Measurements from ENCODE around the gene SRD5A3. TPM values are rescaled to one million over a fixed set of nuclear protein-coding genes. Genes with fewer than 3 reads are reported as not detected.
A peak's percentile ranks its signal among the peaks of the same experiment; 100 is the strongest.

Gene SRD5A3
- total RNA-seq, 1 donor from 2014 or later, result 14.3 TPM

DNA sequence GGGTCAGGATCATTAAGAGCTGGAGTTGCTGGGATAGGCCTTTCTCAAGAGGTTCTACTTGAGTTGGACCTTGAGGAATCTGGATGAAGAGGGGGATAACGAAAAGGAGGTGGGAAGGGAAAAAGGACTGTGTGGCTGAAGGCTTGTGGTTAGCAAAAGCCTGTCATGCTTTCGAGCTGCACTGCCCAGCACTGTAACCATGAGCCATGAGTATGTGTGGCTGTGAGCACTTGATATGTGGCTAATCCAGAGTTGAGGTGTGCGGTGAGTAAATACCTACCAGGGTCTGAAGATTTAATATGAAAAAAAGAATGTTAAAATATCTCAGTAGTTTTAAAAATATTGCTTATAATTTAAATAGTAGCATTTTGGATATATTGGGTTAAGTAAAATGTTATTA, 61.1 kb downstream of the SRD5A3 start:
- Histone ChIP-seq H3K27me3 (ENCODE audit: control insufficient read depth, insufficient read depth, low read length) (no peaks in the 10 kb centered on the region), H3K36me3 (ENCODE audit: control insufficient read depth, insufficient read depth, low read length) (no peaks in the 10 kb centered on the region), H3K4me3 (ENCODE audit: low read depth, low read length) (no peak overlapping the region)
- no peak for DNase-seq (ENCODE audit: low read depth)
- TF ChIP-seq, protein P1, sequence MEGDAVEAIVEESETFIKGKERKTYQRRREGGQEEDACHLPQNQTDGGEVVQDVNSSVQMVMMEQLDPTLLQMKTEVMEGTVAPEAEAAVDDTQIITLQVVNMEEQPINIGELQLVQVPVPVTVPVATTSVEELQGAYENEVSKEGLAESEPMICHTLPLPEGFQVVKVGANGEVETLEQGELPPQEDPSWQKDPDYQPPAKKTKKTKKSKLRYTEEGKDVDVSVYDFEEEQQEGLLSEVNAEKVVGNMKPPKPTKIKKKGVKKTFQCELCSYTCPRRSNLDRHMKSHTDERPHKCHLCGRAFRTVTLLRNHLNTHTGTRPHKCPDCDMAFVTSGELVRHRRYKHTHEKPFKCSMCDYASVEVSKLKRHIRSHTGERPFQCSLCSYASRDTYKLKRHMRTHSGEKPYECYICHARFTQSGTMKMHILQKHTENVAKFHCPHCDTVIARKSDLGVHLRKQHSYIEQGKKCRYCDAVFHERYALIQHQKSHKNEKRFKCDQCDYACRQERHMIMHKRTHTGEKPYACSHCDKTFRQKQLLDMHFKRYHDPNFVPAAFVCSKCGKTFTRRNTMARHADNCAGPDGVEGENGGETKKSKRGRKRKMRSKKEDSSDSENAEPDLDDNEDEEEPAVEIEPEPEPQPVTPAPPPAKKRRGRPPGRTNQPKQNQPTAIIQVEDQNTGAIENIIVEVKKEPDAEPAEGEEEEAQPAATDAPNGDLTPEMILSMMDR (IDR thresholded peaks at IDR 0.05; ENCODE audit: insufficient read depth, low read length, poor library complexity, severe bottlenecking), result no peak

DNA sequence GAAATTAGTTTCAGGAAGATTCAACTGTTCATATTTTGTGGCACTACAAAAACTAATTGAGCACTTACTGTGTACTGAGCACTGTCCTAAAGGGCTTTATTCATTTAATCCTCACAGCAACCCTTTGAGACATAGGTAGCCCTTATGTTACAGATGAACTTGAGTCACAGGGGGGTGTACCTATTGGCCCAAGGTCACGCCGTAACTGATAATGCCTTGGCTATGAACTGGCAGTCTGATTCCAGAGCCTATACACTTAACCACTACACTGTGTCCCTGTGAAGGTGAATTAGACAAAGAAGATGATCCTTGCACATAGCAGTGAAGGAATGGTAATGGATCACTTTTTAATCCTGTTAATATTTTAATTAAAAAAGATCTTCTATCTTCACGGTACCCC, 61.7 kb downstream of the SRD5A3 start:
- Histone ChIP-seq H3K27me3 (ENCODE audit: control insufficient read depth, insufficient read depth, low read length) (no peaks in the 10 kb centered on the region), H3K4me3 (ENCODE audit: low read depth, low read length) (no peak overlapping the region), H3K36me3 (ENCODE audit: control insufficient read depth, insufficient read depth, low read length) (no peaks in the 10 kb centered on the region)
- no peak for DNase-seq (ENCODE audit: low read depth)
- TF ChIP-seq, protein P1 (IDR thresholded peaks at IDR 0.05; ENCODE audit: insufficient read depth, low read length, poor library complexity, severe bottlenecking), result no peak

DNA sequence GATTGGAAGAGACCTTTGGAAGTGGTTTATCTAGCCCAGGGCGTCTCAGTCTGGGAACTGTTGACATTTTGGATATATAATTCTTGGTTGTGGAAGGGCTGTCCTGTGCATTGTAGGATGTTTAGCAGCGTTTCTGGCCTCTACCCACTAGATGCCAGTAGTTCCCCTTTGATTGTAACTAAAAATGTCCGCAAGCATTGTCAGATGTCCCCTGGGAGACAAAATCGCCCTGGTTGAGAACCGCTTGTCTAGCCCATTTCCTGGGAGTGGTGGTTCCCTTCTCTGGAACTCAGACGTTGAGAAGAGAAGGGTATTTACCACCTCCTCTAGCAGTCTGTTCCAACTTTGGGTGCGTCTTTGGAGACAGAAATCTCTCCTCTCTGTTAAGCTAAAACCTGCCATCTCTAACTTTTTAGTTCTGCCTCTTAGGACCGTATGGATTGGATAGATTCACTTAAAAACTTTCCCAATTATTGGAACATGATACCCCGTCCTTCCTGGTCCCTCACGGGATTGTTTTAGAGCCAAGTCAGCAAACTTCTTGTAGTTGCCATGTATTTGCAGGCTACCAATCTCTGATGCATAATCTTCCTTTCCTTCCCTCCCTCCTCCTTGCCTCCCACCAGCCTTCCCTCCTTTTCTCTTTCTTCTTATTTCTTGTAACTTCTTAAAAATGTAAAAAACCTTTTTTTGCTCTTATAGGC, 63.6 kb downstream of the SRD5A3 start:
- TF ChIP-seq, protein P1 (IDR thresholded peaks at IDR 0.05; ENCODE audit: insufficient read depth, low read length, poor library complexity, severe bottlenecking), result peak; percentile 14
- no peak for DNase-seq (ENCODE audit: low read depth)
- H3K27me3 ChIP-seq (ENCODE audit: control insufficient read depth, insufficient read depth, low read length), result no peaks in the 10 kb centered on the region
- H3K36me3 ChIP-seq (ENCODE audit: control insufficient read depth, insufficient read depth, low read length), result no peaks in the 10 kb centered on the region
- H3K4me3 ChIP-seq (ENCODE audit: low read depth, low read length), result no peak overlapping the region

DNA sequence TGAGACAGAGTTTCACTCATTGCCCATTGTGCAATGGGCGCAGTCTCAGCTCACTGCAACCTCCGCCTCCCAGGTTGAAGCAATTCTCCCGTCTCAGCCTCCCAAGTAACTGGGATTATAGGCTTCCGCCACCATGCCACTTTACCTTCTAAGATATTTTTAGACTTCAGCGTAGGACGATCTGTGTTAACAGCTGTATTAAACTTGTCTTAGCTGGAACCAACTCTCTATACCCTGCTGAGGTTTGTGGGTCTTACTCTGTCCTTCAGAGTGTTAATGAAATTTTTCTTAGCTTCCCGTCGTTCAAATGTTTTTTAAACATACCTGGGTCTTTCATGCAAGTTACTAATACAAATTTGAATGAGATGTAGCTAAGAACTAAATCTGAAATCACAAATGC, 64.4 kb downstream of the SRD5A3 start:
- TF ChIP-seq, protein P1 (IDR thresholded peaks at IDR 0.05; ENCODE audit: insufficient read depth, low read length, poor library complexity, severe bottlenecking), result no peak
- H3K27me3 ChIP-seq (ENCODE audit: control insufficient read depth, insufficient read depth, low read length), result no peaks in the 10 kb centered on the region
- no peaks in the 10 kb centered on the region for H3K36me3 ChIP-seq (ENCODE audit: control insufficient read depth, insufficient read depth, low read length)
- no peak overlapping the region for H3K4me3 ChIP-seq (ENCODE audit: low read depth, low read length)
- DNase-seq (ENCODE audit: low read depth), result no peak

DNA sequence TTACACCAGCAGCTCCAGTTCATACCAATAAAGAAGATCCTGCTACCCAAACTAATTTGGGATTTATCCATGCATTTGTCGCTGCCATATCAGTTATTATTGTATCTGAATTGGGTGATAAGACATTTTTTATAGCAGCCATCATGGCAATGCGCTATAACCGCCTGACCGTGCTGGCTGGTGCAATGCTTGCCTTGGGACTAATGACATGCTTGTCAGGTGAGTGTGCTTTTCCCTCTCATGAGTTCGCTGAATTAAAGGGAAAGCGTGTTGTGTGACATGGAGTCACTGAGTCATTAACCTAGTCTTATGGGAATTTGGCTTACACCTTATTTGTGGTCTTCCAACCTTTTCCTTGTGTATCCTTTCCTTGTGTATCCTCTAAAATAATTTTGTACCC, 65.6 kb downstream of the SRD5A3 start:
- Histone ChIP-seq H3K36me3 (ENCODE audit: control insufficient read depth, insufficient read depth, low read length) (no peaks in the 10 kb centered on the region), H3K4me3 (ENCODE audit: low read depth, low read length) (no peak overlapping the region), H3K27me3 (ENCODE audit: control insufficient read depth, insufficient read depth, low read length) (no peaks in the 10 kb centered on the region)
- TF ChIP-seq, protein P1 (IDR thresholded peaks at IDR 0.05; ENCODE audit: insufficient read depth, low read length, poor library complexity, severe bottlenecking), result no peak
- DNase-seq (ENCODE audit: low read depth), result no peak

DNA sequence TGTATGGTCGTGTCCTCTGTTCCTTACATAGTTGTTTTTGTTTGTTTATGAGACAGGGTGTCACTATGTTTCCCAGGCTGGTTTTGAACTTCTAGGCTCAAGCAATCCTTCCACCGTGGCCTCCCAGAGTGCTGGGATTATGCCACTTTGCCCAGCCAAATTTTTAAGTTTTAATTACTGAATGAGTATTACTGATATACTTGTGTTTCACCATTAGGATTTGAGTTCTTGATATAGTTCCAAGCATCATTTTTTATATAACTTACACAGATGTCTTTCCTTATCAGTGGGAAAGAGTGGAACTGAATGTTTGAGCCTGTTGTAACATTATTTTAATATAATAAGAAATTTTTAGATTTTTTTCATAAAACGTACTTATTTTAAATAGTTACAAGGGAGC, 70.1 kb downstream of the SRD5A3 start:
- TF ChIP-seq, protein P1 (IDR thresholded peaks at IDR 0.05; ENCODE audit: insufficient read depth, low read length, poor library complexity, severe bottlenecking), result no peak
- H3K27me3 ChIP-seq (ENCODE audit: control insufficient read depth, insufficient read depth, low read length), result no peaks in the 10 kb centered on the region
- no peaks in the 10 kb centered on the region for H3K36me3 ChIP-seq (ENCODE audit: control insufficient read depth, insufficient read depth, low read length)
- no peak for DNase-seq (ENCODE audit: low read depth)
- H3K4me3 ChIP-seq (ENCODE audit: low read depth, low read length), result no peak overlapping the region

Data from kidney epithelial cell (primary cell).